Neural progenitor cell (in vitro differentiated cells): Measurements from ENCODE around the gene THUMPD3. TPM values are rescaled to one million over a fixed set of nuclear protein-coding genes. Genes with fewer than 3 reads are reported as not detected.

ENCODE experiments used
- DNase-seq: peaks from one replicate; pipeline ENCODE4 v3.0.0-alpha.2; 2016; ENCODE audit warnings: low spot score
- H2AFZ ChIP-seq: fragments of 200-600 bp; sonication (generic); replicated peaks from 2 replicates; pipeline ENCODE4 v1.6.1; 2016; ENCODE audit warnings: antibody characterized with exemption
- H3F3A ChIP-seq: fragments of 200-600 bp; sonication (generic); 2 replicates; pipeline ENCODE4 v1.6.1; 2016; ENCODE audit warnings: antibody characterized with exemption, low read depth
- H3K27ac ChIP-seq: fragments of 200-600 bp; sonication (generic); 2 replicates; pipeline ENCODE4 v1.5.1; 2016; ENCODE audit warnings: mild to moderate bottlenecking
- H3K27me3 ChIP-seq: fragments of 200-600 bp; sonication (generic); 2 replicates; pipeline ENCODE4 v1.6.1; 2016; ENCODE audit warnings: mild to moderate bottlenecking, moderate library complexity
- H3K36me3 ChIP-seq: fragments of 200-600 bp; sonication (generic); 2 replicates; pipeline ENCODE4 v1.5.1; 2016
- H3K4me1 ChIP-seq: fragments of 200-600 bp; sonication (generic); 2 replicates; pipeline ENCODE4 v1.6.1; 2016; ENCODE audit warnings: mixed run types
- H3K4me2 ChIP-seq: fragments of 200-600 bp; sonication (generic); 2 replicates; pipeline ENCODE4 v1.6.1; 2016
- H3K4me3 ChIP-seq: fragments of 200-600 bp; sonication (generic); 2 replicates; pipeline ENCODE4 v1.5.1; 2016
- H3K79me2 ChIP-seq: fragments of 200-600 bp; sonication (generic); 2 replicates; pipeline ENCODE4 v1.6.1; 2016; ENCODE audit warnings: low read depth
- H3K9ac ChIP-seq: fragments of 200-600 bp; sonication (generic); 2 replicates; pipeline ENCODE4 v1.6.1; 2016
- H3K9me3 ChIP-seq: fragments of 200-600 bp; sonication (generic); 2 replicates; pipeline ENCODE4 v1.5.1; 2016; ENCODE audit warnings: low read depth
- H4K20me1 ChIP-seq: fragments of 200-600 bp; sonication (generic); 2 replicates; pipeline ENCODE4 v1.6.1; 2016; ENCODE audit warnings: low read depth
- H3K27ac Mint-ChIP-seq: 3 replicates; pipeline ENCODE4 v1.8.0; 2021; ENCODE audit warnings: mixed read lengths
- H3K27me3 Mint-ChIP-seq: 2 replicates; pipeline ENCODE4 v1.8.0; 2022; ENCODE audit warnings: low read depth, mild to moderate bottlenecking, inconsistent platforms, moderate library complexity, mixed read lengths; ENCODE audit not compliant: insufficient read depth
- H3K36me3 Mint-ChIP-seq: 3 replicates; pipeline ENCODE4 v1.8.0; 2021; ENCODE audit warnings: mixed read lengths
- H3K4me1 Mint-ChIP-seq: 3 replicates; pipeline ENCODE4 v1.8.0; 2021; ENCODE audit warnings: mixed read lengths
- H3K4me3 Mint-ChIP-seq: 3 replicates; pipeline ENCODE4 v1.8.0; 2021; ENCODE audit warnings: mild to moderate bottlenecking, moderate library complexity, mixed read lengths
- H3K9me3 Mint-ChIP-seq: 3 replicates; pipeline ENCODE4 v1.8.0; 2020; ENCODE audit warnings: mixed read lengths
- CTCF ChIP-seq: fragments of 200-600 bp; sonication (generic); IDR thresholded peaks from 2 replicates; pipeline ENCODE4 v1.5.1; 2017; ENCODE audit warnings: antibody characterized with exemption, mild to moderate bottlenecking
- EZH2 ChIP-seq: fragments of 200-600 bp; sonication (generic); IDR thresholded peaks from 2 replicates; pipeline ENCODE4 v1.6.1; 2017; ENCODE audit warnings: antibody characterized with exemption, mild to moderate bottlenecking, moderate library complexity
- EZH2phosphoT487 ChIP-seq: fragments of 200-600 bp; sonication (generic); IDR thresholded peaks from 2 replicates; pipeline ENCODE4 v1.6.1; 2017; ENCODE audit warnings: antibody characterized with exemption
- total RNA-seq: library from RNA; depleted of rRNA; stranded (reverse); fragments of >200 nt; gene quantifications from 2 replicates; pipeline ENCODE4 v1.2.3, GENCODE V29; 2015; ENCODE audit warnings: low replicate concordance

THUMPD3 gene
- total RNA-seq, 1 donor from 2014 or later: 23.9 TPM

GRCh38 chr3:9347081-9347480 lies 15.8 kb upstream of the THUMPD3 start:
- H3K9me3 Mint-ChIP-seq: no peaks in the 10 kb centered on the region
- Histone ChIP-seq H3F3A (no peaks in the 10 kb centered on the region), H2AFZ (no peak overlapping the region), H3K9ac (no peak overlapping the region), H4K20me1 (no peaks in the 10 kb centered on the region), H3K4me3 (no peak overlapping the region), H3K36me3 (no peaks in the 10 kb centered on the region), H3K4me2 (no peak overlapping the region), H3K9me3 (no peaks in the 10 kb centered on the region), H3K4me1 (peaks cover 5% of the 10 kb centered on the region), H3K27ac (no peak overlapping the region), H3K27me3 (no peaks in the 10 kb centered on the region), H3K79me2 (no peaks in the 10 kb centered on the region)
- TF ChIP-seq EZH2phosphoT487 (no peak), EZH2 (no peak), CTCF (no peak)
- H3K4me3 Mint-ChIP-seq: no peak overlapping the region
- DNase-seq: no peak
- H3K27ac Mint-ChIP-seq: no peak overlapping the region
- H3K27me3 Mint-ChIP-seq: no peaks in the 10 kb centered on the region
- peaks cover 29% of the 10 kb centered on the region for H3K4me1 Mint-ChIP-seq
- peaks cover 3% of the 10 kb centered on the region for H3K36me3 Mint-ChIP-seq

- no peaks in the 10 kb centered on the region for H3K79me2 ChIP-seq
- peaks cover 2% of the 10 kb centered on the region for H3K36me3 Mint-ChIP-seq
- no peak overlapping the region for H3K27ac Mint-ChIP-seq
- H3K9me3 Mint-ChIP-seq: no peaks in the 10 kb centered on the region
- no peak for DNase-seq
- TF ChIP-seq EZH2: no peak
- no peak for TF ChIP-seq CTCF
- TF ChIP-seq EZH2phosphoT487: no peak
- H3K27me3 ChIP-seq: no peaks in the 10 kb centered on the region
- peaks cover 2% of the 10 kb centered on the region for H3F3A ChIP-seq
- no peak overlapping the region for H3K4me2 ChIP-seq
- H3K4me3 ChIP-seq: no peak overlapping the region
- H3K27ac ChIP-seq: no peak overlapping the region
- H2AFZ ChIP-seq: no peak overlapping the region
- no peaks in the 10 kb centered on the region for H3K36me3 ChIP-seq
- H3K9me3 ChIP-seq: no peaks in the 10 kb centered on the region
- no peaks in the 10 kb centered on the region for H4K20me1 ChIP-seq
- peaks cover 32% of the 10 kb centered on the region for H3K4me1 Mint-ChIP-seq
- no peak overlapping the region for H3K9ac ChIP-seq
- H3K27me3 Mint-ChIP-seq: no peaks in the 10 kb centered on the region
- peaks cover 5% of the 10 kb centered on the region for H3K4me1 ChIP-seq
- H3K4me3 Mint-ChIP-seq: no peak overlapping the region
These were observed 15.0 kb upstream of the THUMPD3 start for GRCh38 chr3:9347887-9348286.

- no peak overlapping the region for H3K4me3 ChIP-seq
- no peak overlapping the region for H3K4me2 ChIP-seq
- H2AFZ ChIP-seq: no peak overlapping the region
- H3K27me3 ChIP-seq: no peaks in the 10 kb centered on the region
- H3K9me3 Mint-ChIP-seq: no peaks in the 10 kb centered on the region
- H3K36me3 Mint-ChIP-seq: no peaks in the 10 kb centered on the region
- peak overlapping the region; percentile 94 for H3K27ac Mint-ChIP-seq
- no peaks in the 10 kb centered on the region for H4K20me1 ChIP-seq
- H3K9ac ChIP-seq: no peak overlapping the region
- H3K4me1 Mint-ChIP-seq: peaks cover 40% of the 10 kb centered on the region
- peaks cover 12% of the 10 kb centered on the region for H3K4me1 ChIP-seq
- H3K27me3 Mint-ChIP-seq: peaks cover 2% of the 10 kb centered on the region
- TF ChIP-seq EZH2phosphoT487 (no peak), CTCF (no peak), EZH2 (no peak)
- peak overlapping the region; percentile 50 for H3K4me3 Mint-ChIP-seq
- H3K27ac ChIP-seq: no peak overlapping the region
- no peaks in the 10 kb centered on the region for H3K9me3 ChIP-seq
- peak; percentile 15 for DNase-seq
- peaks cover 14% of the 10 kb centered on the region for H3F3A ChIP-seq
- no peaks in the 10 kb centered on the region for H3K79me2 ChIP-seq
- H3K36me3 ChIP-seq: no peaks in the 10 kb centered on the region
These were observed 13.3 kb upstream of the THUMPD3 start for GRCh38 chr3:9349321-9350117.
